Measurements from ENCODE around the gene UBXN7. TPM values are rescaled to one million over a fixed set of nuclear protein-coding genes. Genes with fewer than 3 reads are reported as not detected.

Gene UBXN7
- total RNA-seq, 1 experiment from 2014 or later, result 10.2 TPM

GRCh38 chr3:196334982-196335381 is 97.2 kb downstream of the UBXN7 start:
- ChIA-PET POLR2A (ENCODE audit: unreplicated experiment) (no interaction called here), CTCF (no interaction called here)
- intact Hi-C loops (cut with micrococcal nuclease), result no loop called here

GRCh38 chr3:196332168-196332567 is 100.1 kb downstream of the UBXN7 start:
- DNase-seq (no peak), ATAC-seq (no peak)
- ChIA-PET CTCF (no interaction called here), POLR2A (ENCODE audit: unreplicated experiment) (no interaction called here)
- Histone ChIP-seq H4K20me1 (ENCODE audit: low read length) (no peaks in the 10 kb centered on the region), H2AFZ (ENCODE audit: low read length) (no peak overlapping the region), H3K9ac (ENCODE audit: low read length) (no peak overlapping the region), H3K9me3 (ENCODE audit: low read length) (no peaks in the 10 kb centered on the region), H3K36me3 (ENCODE audit: low read depth, low read length) (no peaks in the 10 kb centered on the region), H3K4me1 (ENCODE audit: insufficient read depth, low read length) (peaks cover 5% of the 10 kb centered on the region; the same call in 1 of the 2 replicates), H3K4me3 (ENCODE audit: low read length) (no peak overlapping the region), H3K79me2 (ENCODE audit: low read length) (no peaks in the 10 kb centered on the region), H3K9me2 (replicated peaks; ENCODE audit: low read length) (no peaks in the 10 kb centered on the region), H3K27ac (ENCODE audit: low read length) (no peak overlapping the region), H3F3A (ENCODE audit: low read length, unreplicated experiment) (no peaks in the 10 kb centered on the region), H3K4me2 (ENCODE audit: low read length) (no peak overlapping the region), H3K27me3 (ENCODE audit: low read length) (no peaks in the 10 kb centered on the region)
- TF ChIP-seq EZH2phosphoT487 (IDR thresholded peaks at IDR 0.05; ENCODE audit: borderline replicate concordance, low read length) (no peak), EZH2 (IDR thresholded peaks at IDR 0.05; ENCODE audit: low read length, unreplicated experiment) (no peak), CTCF (conservative IDR thresholded peaks at IDR 0.05; ENCODE audit: low read depth, low read length) (no peak)
- no TSS peak for BruUV-seq (replicated peaks)
- intact Hi-C loops (cut with micrococcal nuclease), result no loop called here

More at GRCh38 chr3:196334982-196335381, 97.2 kb downstream of the UBXN7 start:
- peaks cover 5% of the 10 kb centered on the region for H3K79me2 ChIP-seq (ENCODE audit: low read length)
- H3K27ac ChIP-seq (ENCODE audit: low read length), result no peak overlapping the region
- no peaks in the 10 kb centered on the region for H3F3A ChIP-seq (ENCODE audit: low read length, unreplicated experiment)
- H3K9me3 ChIP-seq (ENCODE audit: low read length), result no peaks in the 10 kb centered on the region
- no peaks in the 10 kb centered on the region for H4K20me1 ChIP-seq (ENCODE audit: low read length)
- no peaks in the 10 kb centered on the region for H3K9me2 ChIP-seq (replicated peaks; ENCODE audit: low read length)
- no TSS peak for BruUV-seq (replicated peaks)
- H3K4me2 ChIP-seq (ENCODE audit: low read length), result no peak overlapping the region
- no peak overlapping the region for H3K4me3 ChIP-seq (ENCODE audit: low read length)
- peaks cover 33% of the 10 kb centered on the region for H3K4me1 ChIP-seq (ENCODE audit: insufficient read depth, low read length)
- H2AFZ ChIP-seq (ENCODE audit: low read length), result no peak overlapping the region
- ATAC-seq (no peak), DNase-seq (no peak)
- no peak overlapping the region for H3K9ac ChIP-seq (ENCODE audit: low read length)
- no peaks in the 10 kb centered on the region for H3K27me3 ChIP-seq (ENCODE audit: low read length)
- H3K36me3 ChIP-seq (ENCODE audit: low read depth, low read length), result no peaks in the 10 kb centered on the region
- TF ChIP-seq EZH2 (IDR thresholded peaks at IDR 0.05; ENCODE audit: low read length, unreplicated experiment), result no peak
- no peak for TF ChIP-seq EZH2phosphoT487 (IDR thresholded peaks at IDR 0.05; ENCODE audit: borderline replicate concordance, low read length)
- no peak for TF ChIP-seq CTCF (conservative IDR thresholded peaks at IDR 0.05; ENCODE audit: low read depth, low read length)

GRCh38 chr3:196327405-196327804 is 104.8 kb downstream of the UBXN7 start:
- no peak for ATAC-seq
- CTCF ChIA-PET, result no interaction called here

More at GRCh38 chr3:196327405-196327804, 104.8 kb downstream of the UBXN7 start:
- Histone ChIP-seq H2AFZ (ENCODE audit: low read length) (no peak overlapping the region), H3F3A (ENCODE audit: low read length, unreplicated experiment) (no peaks in the 10 kb centered on the region), H3K9me2 (replicated peaks; ENCODE audit: low read length) (no peaks in the 10 kb centered on the region), H4K20me1 (ENCODE audit: low read length) (no peaks in the 10 kb centered on the region), H3K36me3 (ENCODE audit: low read depth, low read length) (no peaks in the 10 kb centered on the region), H3K9ac (ENCODE audit: low read length) (no peak overlapping the region), H3K4me2 (ENCODE audit: low read length) (no peak overlapping the region), H3K4me1 (ENCODE audit: insufficient read depth, low read length) (no peaks in the 10 kb centered on the region), H3K27ac (ENCODE audit: low read length) (no peak overlapping the region), H3K9me3 (ENCODE audit: low read length) (no peaks in the 10 kb centered on the region), H3K79me2 (ENCODE audit: low read length) (no peaks in the 10 kb centered on the region), H3K27me3 (ENCODE audit: low read length) (no peaks in the 10 kb centered on the region), H3K4me3 (ENCODE audit: low read length) (no peak overlapping the region)
- DNase-seq, result no peak
- intact Hi-C loops (cut with micrococcal nuclease), result no loop called here
- TF ChIP-seq CTCF (conservative IDR thresholded peaks at IDR 0.05; ENCODE audit: low read depth, low read length) (no peak), EZH2phosphoT487 (IDR thresholded peaks at IDR 0.05; ENCODE audit: borderline replicate concordance, low read length) (no peak), EZH2 (IDR thresholded peaks at IDR 0.05; ENCODE audit: low read length, unreplicated experiment) (no peak)
- BruUV-seq (replicated peaks), result no TSS peak
- POLR2A ChIA-PET (ENCODE audit: unreplicated experiment), result no interaction called here

Data from PC-3 (cell line).